Subcutaneous abdominal adipose tissue (tissue), 5 donors: ENCODE data around the gene COLEC12.

ENCODE experiments used
- H3K27ac ChIP-seq: one replicate; pipeline ENCODE4 v1.7.0; 2013; ENCODE audit warnings: low read depth, mild to moderate bottlenecking, inconsistent platforms, low read length, moderate library complexity
- H3K27me3 ChIP-seq, 5 donors: one replicate each; pipeline ENCODE4 v1.7.0; 2013; ENCODE audit warnings: low read length in 5 of 5, inconsistent platforms in 1 of 5; ENCODE audit not compliant: control insufficient read depth in 5 of 5, insufficient read depth in 4 of 5
- H3K36me3 ChIP-seq, 5 donors: one replicate each; pipeline ENCODE4 v1.7.0; 2013; ENCODE audit warnings: low read length in 5 of 5; ENCODE audit not compliant: control insufficient read depth in 5 of 5, insufficient read depth in 5 of 5
- H3K4me1 ChIP-seq, 5 donors: one replicate each; pipeline ENCODE4 v1.7.0; 2013; ENCODE audit warnings: low read length in 5 of 5, mild to moderate bottlenecking in 3 of 5, moderate library complexity in 1 of 5; ENCODE audit not compliant: control insufficient read depth in 5 of 5, insufficient read depth in 5 of 5
- H3K4me3 ChIP-seq, 5 donors: one replicate each; pipeline ENCODE4 v1.7.0; 2013; ENCODE audit warnings: low read length in 5 of 5, low read depth in 1 of 5
- H3K9ac ChIP-seq, 5 donors: one replicate each; pipeline ENCODE4 v1.7.0; 2013; ENCODE audit warnings: low read length in 5 of 5, mild to moderate bottlenecking in 4 of 5, moderate library complexity in 3 of 5
- H3K9me3 ChIP-seq, 5 donors: one replicate each; pipeline ENCODE4 v1.7.0; 2013; ENCODE audit warnings: low read length in 5 of 5; ENCODE audit not compliant: control insufficient read depth in 5 of 5
- donor health status: healthy.
- donor health status: healthy.
- donor health status: healthy.
- donor health status: healthy.
- donor health status: healthy.

COLEC12 gene

DNA sequence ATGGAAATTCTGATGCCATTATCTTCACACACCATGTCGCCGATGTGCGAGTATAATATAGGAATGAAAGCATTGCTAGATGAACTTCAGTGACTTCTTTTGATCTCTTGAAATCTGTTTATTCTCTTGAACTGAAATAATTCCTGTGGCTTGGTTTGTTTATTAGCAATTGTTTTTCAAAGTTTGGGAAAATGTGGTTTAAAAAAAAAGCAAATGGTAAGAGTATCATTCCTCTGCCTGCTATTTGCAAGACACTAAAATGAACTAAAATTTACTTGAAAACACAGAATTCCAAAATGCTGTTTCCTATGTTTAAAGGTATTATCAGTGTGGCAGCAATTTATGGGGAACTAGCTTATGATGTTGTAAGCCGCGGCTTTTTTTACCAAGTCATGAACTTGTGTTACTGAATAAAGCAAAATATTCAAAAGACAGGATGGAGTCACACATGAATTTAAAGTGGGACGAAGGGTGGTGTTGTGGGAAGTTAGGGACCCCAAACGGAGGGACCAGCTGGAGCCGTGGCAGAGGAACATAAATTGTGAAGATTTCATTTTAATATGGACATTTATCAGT lies 96.4 kb downstream of the COLEC12 start:
- no peak overlapping the region for H3K27ac ChIP-seq
- H3K36me3 ChIP-seq: no peaks in the 10 kb centered on the region
- H3K9ac ChIP-seq: no peak overlapping the region
- no peak overlapping the region for H3K4me3 ChIP-seq
- H3K27me3 ChIP-seq: no peaks in the 10 kb centered on the region
- peaks cover 2 to 36% (median 26%) of the 10 kb centered on the region in 5 donors for H3K4me1 ChIP-seq
- H3K9me3 ChIP-seq: peaks cover 0 to 4% (median 0%) of the 10 kb centered on the region in 5 donors

GRCh38 chr18:402129-402528 lies 98.4 kb downstream of the COLEC12 start:
- Histone ChIP-seq H3K9me3 (peaks cover 0 to 4% (median 0%) of the 10 kb centered on the region in 5 donors), H3K9ac (no peak overlapping the region), H3K4me3 (no peak overlapping the region)

GRCh38 chr18:400456-400855 lies 100.0 kb downstream of the COLEC12 start:
- no peak overlapping the region for H3K9ac ChIP-seq
- H3K27ac ChIP-seq: peak overlapping the region; percentile 22
- no peaks in the 10 kb centered on the region for H3K36me3 ChIP-seq
- no peak overlapping the region for H3K4me3 ChIP-seq
- no peaks in the 10 kb centered on the region for H3K27me3 ChIP-seq
- H3K4me1 ChIP-seq: peaks cover 2 to 39% (median 20%) of the 10 kb centered on the region in 5 donors
- H3K9me3 ChIP-seq: no peaks in the 10 kb centered on the region

More at GRCh38 chr18:402129-402528, 98.4 kb downstream of the COLEC12 start:
- Histone ChIP-seq H3K4me1 (peaks cover 2 to 32% (median 17%) of the 10 kb centered on the region in 5 donors), H3K27me3 (no peaks in the 10 kb centered on the region), H3K36me3 (no peaks in the 10 kb centered on the region), H3K27ac (no peak overlapping the region)

DNA sequence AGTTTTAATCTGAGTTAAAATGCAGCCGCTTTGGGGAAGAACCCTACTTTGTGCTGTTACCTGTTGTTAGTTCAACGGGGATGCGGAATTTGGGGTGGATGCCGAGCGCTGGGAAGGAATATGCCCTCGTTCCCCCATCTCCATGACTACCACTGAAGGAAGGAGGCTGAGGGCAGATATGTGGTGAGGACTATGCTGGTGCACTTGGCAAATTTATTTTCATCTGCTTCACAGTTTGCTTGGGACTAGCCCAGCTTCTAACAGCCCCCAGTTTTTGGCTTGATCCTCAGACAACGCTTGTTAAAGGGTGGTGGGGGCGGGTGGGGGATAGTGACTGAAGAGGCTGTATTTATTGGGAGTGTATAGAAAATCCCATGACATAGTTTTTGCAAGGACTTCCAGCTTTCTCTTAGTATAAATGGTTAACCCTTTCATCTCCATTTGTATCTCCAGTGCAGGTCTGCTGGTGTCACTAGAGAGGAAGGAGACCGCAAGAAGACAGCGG lies 100.8 kb downstream of the COLEC12 start:
- no peaks in the 10 kb centered on the region for H3K36me3 ChIP-seq
- H3K9ac ChIP-seq: no peak overlapping the region
- H3K27me3 ChIP-seq: no peaks in the 10 kb centered on the region
- H3K4me3 ChIP-seq: no peak overlapping the region
- no peaks in the 10 kb centered on the region for H3K9me3 ChIP-seq
- peak overlapping the region; percentile 2 for H3K27ac ChIP-seq
- peaks cover 6 to 46% (median 28%) of the 10 kb centered on the region in 5 donors for H3K4me1 ChIP-seq

- H3K4me3 ChIP-seq: no peak overlapping the region
- H3K9ac ChIP-seq: no peak overlapping the region
- no peaks in the 10 kb centered on the region for H3K9me3 ChIP-seq
- H3K27ac ChIP-seq: no peak overlapping the region
- H3K27me3 ChIP-seq: no peaks in the 10 kb centered on the region
- no peaks in the 10 kb centered on the region for H3K36me3 ChIP-seq
- H3K4me1 ChIP-seq: peaks cover 6 to 52% (median 31%) of the 10 kb centered on the region in 5 donors
These were observed 101.4 kb downstream of the COLEC12 start for GRCh38 chr18:398935-399630.

- no peak overlapping the region for H3K4me3 ChIP-seq
- no peak overlapping the region for H3K27ac ChIP-seq
- no peak overlapping the region for H3K9ac ChIP-seq
- no peaks in the 10 kb centered on the region for H3K27me3 ChIP-seq
- no peaks in the 10 kb centered on the region for H3K9me3 ChIP-seq
- peaks cover 6 to 61% (median 31%) of the 10 kb centered on the region in 5 donors for H3K4me1 ChIP-seq
- no peaks in the 10 kb centered on the region for H3K36me3 ChIP-seq
These were observed 103.9 kb downstream of the COLEC12 start for GRCh38 chr18:396556-396955.

- H3K27ac ChIP-seq: peak overlapping the region; percentile 52
- no peaks in the 10 kb centered on the region for H3K36me3 ChIP-seq
- H3K27me3 ChIP-seq: no peaks in the 10 kb centered on the region
- H3K9ac ChIP-seq: no peak overlapping the region
- H3K4me1 ChIP-seq: peaks cover 6 to 61% (median 30%) of the 10 kb centered on the region in 5 donors
- no peaks in the 10 kb centered on the region for H3K9me3 ChIP-seq
- no peak overlapping the region for H3K4me3 ChIP-seq
These were observed 104.3 kb downstream of the COLEC12 start for GRCh38 chr18:396251-396555.

- H3K9me3 ChIP-seq: no peaks in the 10 kb centered on the region
- no peak overlapping the region for H3K4me3 ChIP-seq
- no peaks in the 10 kb centered on the region for H3K27me3 ChIP-seq
- H3K9ac ChIP-seq: no peak overlapping the region
- H3K4me1 ChIP-seq: peaks cover 6 to 57% (median 27%) of the 10 kb centered on the region in 5 donors
- no peaks in the 10 kb centered on the region for H3K36me3 ChIP-seq
- H3K27ac ChIP-seq: peak overlapping the region; percentile 52
These were observed 104.8 kb downstream of the COLEC12 start for GRCh38 chr18:395456-396250.

DNA sequence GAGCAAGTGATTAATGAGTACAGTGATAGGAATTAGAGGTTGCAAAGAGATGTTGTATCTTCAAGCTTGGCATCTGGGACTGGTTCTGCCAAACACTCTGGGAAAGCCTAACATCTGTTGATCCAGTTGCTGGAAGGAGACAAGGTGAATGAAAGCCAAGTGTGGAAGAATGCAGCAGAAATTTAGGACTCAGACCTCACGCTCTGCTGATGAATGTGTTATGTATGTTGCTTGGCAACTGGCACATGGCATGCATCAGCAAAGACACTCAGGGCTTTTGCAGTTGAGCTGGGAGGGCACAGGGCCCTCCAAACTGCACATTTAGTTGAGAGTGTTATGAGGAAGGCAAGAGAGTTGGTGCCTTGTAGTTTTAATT lies 105.5 kb downstream of the COLEC12 start:
- Histone ChIP-seq H3K36me3 (no peaks in the 10 kb centered on the region), H3K9ac (no peak overlapping the region), H3K9me3 (no peaks in the 10 kb centered on the region), H3K27me3 (no peaks in the 10 kb centered on the region), H3K4me1 (peaks cover 6 to 50% (median 23%) of the 10 kb centered on the region in 5 donors), H3K4me3 (no peak overlapping the region), H3K27ac (peak overlapping the region; percentile 52)
